Hepatocyte (in vitro differentiated cells): Measurements from ENCODE around the gene LGALS14. TPM values are rescaled to one million over a fixed set of nuclear protein-coding genes. Genes with fewer than 3 reads are reported as not detected.

Experiments
- DNase-seq: peaks from one replicate; pipeline ENCODE4 v3.0.0-alpha.2; 2016; ENCODE audit warnings: low spot score
- H2AFZ ChIP-seq: fragments of 200-600 bp; sonication (generic); 2 replicates; pipeline ENCODE4 v1.6.0; 2016; ENCODE audit warnings: antibody characterized with exemption, mild to moderate bottlenecking
- H3K27ac ChIP-seq: fragments of 200-600 bp; sonication (generic); 2 replicates; pipeline ENCODE4 v1.5.1; 2016; ENCODE audit warnings: mild to moderate bottlenecking
- H3K27me3 ChIP-seq: fragments of 200-600 bp; sonication (generic); 2 replicates; pipeline ENCODE4 v1.6.1; 2016
- H3K36me3 ChIP-seq: fragments of 200-600 bp; sonication (generic); replicated peaks from 2 replicates; pipeline ENCODE4 v1.5.1; 2016; ENCODE audit warnings: low read depth; ENCODE audit not compliant: insufficient read depth
- H3K4me1 ChIP-seq: fragments of 200-600 bp; sonication (generic); 2 replicates; pipeline ENCODE4 v1.5.1; 2016; ENCODE audit warnings: mild to moderate bottlenecking, moderate library complexity; ENCODE audit not compliant: insufficient read depth
- H3K4me2 ChIP-seq: fragments of 200-600 bp; sonication (generic); 2 replicates; pipeline ENCODE4 v1.6.0; 2016
- H3K4me3 ChIP-seq: fragments of 200-600 bp; sonication (generic); 2 replicates; pipeline ENCODE4 v1.5.1; 2016; ENCODE audit warnings: mild to moderate bottlenecking
- H3K79me2 ChIP-seq: fragments of 200-600 bp; sonication (generic); 2 replicates; pipeline ENCODE4 v1.6.0; 2017; ENCODE audit warnings: mild to moderate bottlenecking
- H3K9me2 ChIP-seq: fragments of 200-600 bp; sonication (generic); replicated peaks from 2 replicates; pipeline ENCODE4 v1.6.0; 2017; ENCODE audit warnings: mild to moderate bottlenecking; ENCODE audit not compliant: insufficient read depth
- H3K9me3 ChIP-seq: fragments of 200-600 bp; sonication (generic); 2 replicates; pipeline ENCODE4 v1.5.1; 2016; ENCODE audit warnings: low read depth, mild to moderate bottlenecking
- H4K20me1 ChIP-seq: fragments of 200-600 bp; sonication (generic); 2 replicates; pipeline ENCODE4 v1.6.0; 2016; ENCODE audit warnings: mild to moderate bottlenecking; ENCODE audit not compliant: insufficient read depth, poor library complexity, severe bottlenecking
- CTCF ChIP-seq: fragments of 200-600 bp; sonication (generic); IDR thresholded peaks from 2 replicates; pipeline ENCODE4 v1.5.1; 2016; ENCODE audit warnings: antibody characterized with exemption, mild to moderate bottlenecking; ENCODE audit not compliant: poor library complexity
- EZH2 ChIP-seq: fragments of 200-600 bp; sonication (generic); IDR thresholded peaks from 2 replicates; pipeline ENCODE4 v1.6.1; 2016; ENCODE audit warnings: antibody characterized with exemption, mild to moderate bottlenecking, borderline replicate concordance
- EZH2phosphoT487 ChIP-seq: fragments of 200-600 bp; sonication (generic); IDR thresholded peaks from one replicate; pipeline ENCODE4 v1.6.1; 2018; ENCODE audit warnings: antibody characterized with exemption, mild to moderate bottlenecking, low read depth, moderate library complexity; ENCODE audit not compliant: unreplicated experiment, severe bottlenecking
- WGBS: methylation state at CpG from one replicate; pipeline ENCODE4 v1.1.6; 2016; ENCODE audit warnings: low lambda C conversion rate; ENCODE audit errors: missing lambda C conversion rate; 5-methylcytosine and 5-hydroxymethylcytosine counted together
- polyA plus RNA-seq: library from polyadenylated mRNA; unstranded; fragments of >200 nt; fragmentation: Nextera tagmentation; extraction: Ambion mirVana; gene quantifications from 2 replicates; pipeline ENCODE4 v1.2.1, GENCODE V29; 2016
- total RNA-seq: library from RNA; depleted of rRNA; stranded (reverse); fragments of >200 nt; gene quantifications from 2 replicates; pipeline ENCODE4 v1.2.3, GENCODE V29; 2014

Gene LGALS14
- total and polyA plus RNA-seq, 2 experiments from 2014 or later, result 1.2 to 1.3 TPM

GRCh38 chr19:39727070-39727800 is 23.0 kb downstream of the LGALS14 start:
- Histone ChIP-seq H3K36me3 (no peaks in the 10 kb centered on the region), H3K9me3 (no peaks in the 10 kb centered on the region), H3K4me2 (no peak overlapping the region), H4K20me1 (no peaks in the 10 kb centered on the region), H3K4me3 (no peak overlapping the region), H3K4me1 (no peaks in the 10 kb centered on the region), H2AFZ (no peak overlapping the region), H3K27me3 (no peaks in the 10 kb centered on the region), H3K9me2 (no peaks in the 10 kb centered on the region), H3K27ac (no peak overlapping the region), H3K79me2 (no peaks in the 10 kb centered on the region)
- 74% methylated on average over 10 of the region's 10 CpGs for WGBS
- DNase-seq, result no peak
- no peak for TF ChIP-seq EZH2phosphoT487
- TF ChIP-seq CTCF, result no peak
- TF ChIP-seq EZH2, result no peak

GRCh38 chr19:39728040-39728439 is 23.8 kb downstream of the LGALS14 start:
- no peak overlapping the region for H3K27ac ChIP-seq
- H2AFZ ChIP-seq, result no peak overlapping the region
- H3K9me2 ChIP-seq, result no peaks in the 10 kb centered on the region
- H3K4me3 ChIP-seq, result no peak overlapping the region
- H4K20me1 ChIP-seq, result no peaks in the 10 kb centered on the region
- no peak for DNase-seq
- no peaks in the 10 kb centered on the region for H3K4me1 ChIP-seq
- TF ChIP-seq EZH2phosphoT487 (no peak), CTCF (no peak), EZH2 (no peak)
- WGBS, result 88% methylated on average over 6 of the region's 6 CpGs
- H3K9me3 ChIP-seq, result no peaks in the 10 kb centered on the region
- H3K4me2 ChIP-seq, result no peak overlapping the region
- H3K79me2 ChIP-seq, result no peaks in the 10 kb centered on the region
- no peaks in the 10 kb centered on the region for H3K36me3 ChIP-seq
- no peaks in the 10 kb centered on the region for H3K27me3 ChIP-seq

- Histone ChIP-seq H3K4me2 (no peak overlapping the region), H3K4me3 (no peak overlapping the region), H3K36me3 (no peaks in the 10 kb centered on the region), H3K27ac (no peak overlapping the region), H3K27me3 (no peaks in the 10 kb centered on the region), H3K9me2 (no peaks in the 10 kb centered on the region), H4K20me1 (no peaks in the 10 kb centered on the region), H3K4me1 (no peaks in the 10 kb centered on the region), H3K9me3 (no peaks in the 10 kb centered on the region), H2AFZ (no peak overlapping the region), H3K79me2 (no peaks in the 10 kb centered on the region)
- TF ChIP-seq EZH2phosphoT487 (no peak), CTCF (no peak), EZH2 (no peak)
- WGBS, result 59% methylated on average over 4 of the region's 4 CpGs
- no peak for DNase-seq
These were observed 25.3 kb downstream of the LGALS14 start for GRCh38 chr19:39729594-39729993.
